NCI-H345 (cell line): ENCODE data around the gene VOPP1.
"Not testable (repeated sequence)": the region's sequence is repeated elsewhere in the genome, so short reads cannot be mapped to it uniquely, and the experiment has no call there.

Source experiments
- DNase-seq: peaks from one replicate; lab custom pipeline; 2025; lab: John Stamatoyannopoulos, UW

The VOPP1 gene

GRCh38 chr7:55510206-55510605 lies 62.1 kb downstream of the VOPP1 start:
- DNase-seq, result not testable (repeated sequence)

- DNase-seq, result no peak
Measured at GRCh38 chr7:55509322-55509721, 63.0 kb downstream of the VOPP1 start.

- DNase-seq, result no peak
Measured at GRCh38 chr7:55508221-55509011, 63.9 kb downstream of the VOPP1 start.

GRCh38 chr7:55507743-55508142 lies 64.6 kb downstream of the VOPP1 start:
- DNase-seq, result no peak

- DNase-seq, result no peak
Measured at GRCh38 chr7:55504967-55505658, 67.2 kb downstream of the VOPP1 start.

- peak; percentile 18 for DNase-seq
Measured at GRCh38 chr7:55504093-55504859, 68.0 kb downstream of the VOPP1 start.

- peak; percentile 75 for DNase-seq
Measured at GRCh38 chr7:55502858-55503440, 69.4 kb downstream of the VOPP1 start.

- DNase-seq, result peak; percentile 66
Measured at GRCh38 chr7:55502124-55502857, 70.0 kb downstream of the VOPP1 start.

GRCh38 chr7:55501611-55502010 lies 70.7 kb downstream of the VOPP1 start:
- DNase-seq, result no peak

GRCh38 chr7:55500117-55500756 lies 72.1 kb downstream of the VOPP1 start:
- no peak for DNase-seq

GRCh38 chr7:55499591-55499990 lies 72.7 kb downstream of the VOPP1 start:
- no peak for DNase-seq

GRCh38 chr7:55498770-55499169 lies 73.5 kb downstream of the VOPP1 start:
- DNase-seq, result no peak

- DNase-seq, result no peak
Measured at GRCh38 chr7:55498142-55498541, 74.2 kb downstream of the VOPP1 start.

GRCh38 chr7:55497521-55497920 lies 74.8 kb downstream of the VOPP1 start:
- DNase-seq, result no peak

- DNase-seq, result no peak
Measured at GRCh38 chr7:55496906-55497305, 75.4 kb downstream of the VOPP1 start.

GRCh38 chr7:55494951-55495350 lies 77.4 kb downstream of the VOPP1 start:
- no peak for DNase-seq

- no peak for DNase-seq
Measured at GRCh38 chr7:55493408-55493807, 78.9 kb downstream of the VOPP1 start.

GRCh38 chr7:55491346-55491745 lies 81.0 kb downstream of the VOPP1 start:
- no peak for DNase-seq

- DNase-seq, result no peak
Measured at GRCh38 chr7:55490099-55490498, 82.2 kb downstream of the VOPP1 start.

- DNase-seq, result no peak
Measured at GRCh38 chr7:55489552-55489951, 82.8 kb downstream of the VOPP1 start.

- DNase-seq, result no peak
Measured at GRCh38 chr7:55488804-55489340, 83.4 kb downstream of the VOPP1 start.
